ENCODE measurements around the gene TTC33. TPM values are rescaled to one million over a fixed set of nuclear protein-coding genes. Genes with fewer than 3 reads are reported as not detected.

TTC33 gene
- total and polyA plus RNA-seq, 2 of the 13 experiments (the other 11 are each of a cell fraction or from before 2014, with no cell fraction given) = 4.5 to 20.0 TPM

DNA sequence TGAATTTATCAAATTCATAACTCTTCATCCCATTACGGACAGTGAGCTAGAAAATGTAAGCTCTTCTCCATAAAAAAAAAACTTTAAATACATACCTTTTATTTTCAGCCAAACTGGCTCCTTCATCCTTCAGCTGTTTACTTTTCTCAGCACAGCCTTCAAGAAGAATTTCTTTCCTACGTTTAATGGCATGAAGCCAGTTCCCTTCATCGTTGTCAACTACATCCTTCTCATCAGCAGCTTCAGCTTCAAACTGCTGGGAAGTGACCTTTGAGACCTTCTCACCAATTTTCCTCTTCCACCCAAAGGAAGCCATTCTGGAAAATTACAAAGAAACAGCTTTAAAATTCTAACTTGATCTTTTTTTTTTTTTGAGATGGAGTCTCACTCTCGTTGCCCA, 9.1 kb downstream of the TTC33 start (continued):
- TF ChIP-seq, protein P1, sequence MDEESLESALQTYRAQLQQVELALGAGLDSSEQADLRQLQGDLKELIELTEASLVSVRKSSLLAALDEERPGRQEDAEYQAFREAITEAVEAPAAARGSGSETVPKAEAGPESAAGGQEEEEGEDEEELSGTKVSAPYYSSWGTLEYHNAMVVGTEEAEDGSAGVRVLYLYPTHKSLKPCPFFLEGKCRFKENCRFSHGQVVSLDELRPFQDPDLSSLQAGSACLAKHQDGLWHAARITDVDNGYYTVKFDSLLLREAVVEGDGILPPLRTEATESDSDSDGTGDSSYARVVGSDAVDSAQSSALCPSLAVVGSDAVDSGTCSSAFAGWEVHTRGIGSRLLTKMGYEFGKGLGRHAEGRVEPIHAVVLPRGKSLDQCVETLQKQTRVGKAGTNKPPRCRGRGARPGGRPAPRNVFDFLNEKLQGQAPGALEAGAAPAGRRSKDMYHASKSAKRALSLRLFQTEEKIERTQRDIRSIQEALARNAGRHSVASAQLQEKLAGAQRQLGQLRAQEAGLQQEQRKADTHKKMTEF (CRISPR knock-in tag; IDR thresholded peaks at IDR 0.05) = no peak

DNA sequence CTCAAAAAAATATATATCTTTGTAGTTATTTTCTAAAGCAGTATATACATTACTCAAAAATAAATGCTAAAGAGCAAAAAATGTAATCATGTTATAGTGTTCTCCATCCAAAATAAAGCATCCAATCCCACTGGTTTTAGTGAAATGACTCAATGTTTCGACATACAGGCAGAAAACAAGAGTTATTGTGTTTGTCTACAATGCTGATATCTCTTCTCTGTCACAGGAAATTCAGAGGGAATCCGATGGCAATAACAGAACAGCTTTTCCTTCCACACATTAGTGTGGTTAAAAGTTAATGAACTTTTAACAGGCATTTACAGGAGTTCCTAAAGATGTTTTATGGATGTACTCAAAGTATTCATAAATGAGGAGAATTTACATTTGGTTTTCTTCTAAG, 12.0 kb downstream of the TTC33 start:
- no peaks in the 10 kb centered on the region for H3K27me3 ChIP-seq (ENCODE audit: control insufficient read depth in 1 of 2, insufficient read depth in 2 of 2, low read length in 2 of 2)
- CTCF ChIA-PET (ENCODE audit: low intra/inter-chr PET ratio, low total read pairs) = no interaction called here
- H3K4me2 ChIP-seq (ENCODE audit: low read depth, low read length) = no peak overlapping the region
- H2AFZ ChIP-seq (ENCODE audit: low read length) = no peak overlapping the region
- BruUV-seq (replicated peaks) = no TSS peak
- intact Hi-C loops (cut with micrococcal nuclease; ENCODE audit: unreplicated experiment) (no loop called here), in situ Hi-C loops (cut with HindIII; ENCODE audit: extremely low pct_ligation_motif_present, low pct_unique_long_range_greater_than_20kb) (no loop called here)
- H3K9ac ChIP-seq (ENCODE audit: insufficient read depth, low read depth, low read length) = no peak overlapping the region
- TF ChIP-seq HNRNPK (IDR thresholded peaks at IDR 0.05; ENCODE audit: low read depth, low read length, poor library complexity, severe bottlenecking) = no peak
- TF ChIP-seq ZNF713 (CRISPR knock-in tag; IDR thresholded peaks at IDR 0.05) = no peak
- no peak for TF ChIP-seq MTA3 (CRISPR knock-in tag; IDR thresholded peaks at IDR 0.05)
- TF ChIP-seq ZNF530 (CRISPR knock-in tag; IDR thresholded peaks at IDR 0.05; ENCODE audit: low read depth) = no peak
- TF ChIP-seq, protein P2, sequence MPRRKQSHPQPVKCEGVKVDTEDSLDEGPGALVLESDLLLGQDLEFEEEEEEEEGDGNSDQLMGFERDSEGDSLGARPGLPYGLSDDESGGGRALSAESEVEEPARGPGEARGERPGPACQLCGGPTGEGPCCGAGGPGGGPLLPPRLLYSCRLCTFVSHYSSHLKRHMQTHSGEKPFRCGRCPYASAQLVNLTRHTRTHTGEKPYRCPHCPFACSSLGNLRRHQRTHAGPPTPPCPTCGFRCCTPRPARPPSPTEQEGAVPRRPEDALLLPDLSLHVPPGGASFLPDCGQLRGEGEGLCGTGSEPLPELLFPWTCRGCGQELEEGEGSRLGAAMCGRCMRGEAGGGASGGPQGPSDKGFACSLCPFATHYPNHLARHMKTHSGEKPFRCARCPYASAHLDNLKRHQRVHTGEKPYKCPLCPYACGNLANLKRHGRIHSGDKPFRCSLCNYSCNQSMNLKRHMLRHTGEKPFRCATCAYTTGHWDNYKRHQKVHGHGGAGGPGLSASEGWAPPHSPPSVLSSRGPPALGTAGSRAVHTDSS (CRISPR knock-in tag; conservative IDR thresholded peaks at IDR 0.05) = no peak
- no peak for TF ChIP-seq ZNF878 (CRISPR knock-in tag; IDR thresholded peaks at IDR 0.05)
- H3K36me3 ChIP-seq (replicated peaks in 1 of 2; ENCODE audit: control insufficient read depth in 1 of 2, insufficient read depth in 2 of 2, low read length in 2 of 2) = peaks cover 4 to 20% of the 10 kb centered on the region in 2 experiments
- no peak for ATAC-seq
- H3K4me1 ChIP-seq (ENCODE audit: insufficient read depth, low read length) = 0 out of 2 replicates have a peak, but pooled peaks cover 8% of the 10 kb centered on the region
- DNase-seq (ENCODE audit: low spot score) = no peak
- 97% methylated on average over 2 of the region's 2 CpGs for WGBS (ENCODE audit: low lambda C conversion rate)
- H3K27ac ChIP-seq (ENCODE audit: extremely low read length, insufficient read depth, low read length) = no peak overlapping the region
- no peak for FAIRE-seq
- no peaks in the 10 kb centered on the region for H4K20me1 ChIP-seq (ENCODE audit: insufficient read depth, low read length)
- no peak overlapping the region for H3K4me3 ChIP-seq (replicated peaks in 1 of 3; ENCODE audit: insufficient read depth in 1 of 3, low read depth in 2 of 3, low read length in 3 of 3)
- POLR2A ChIA-PET = no interaction called here
- H3K79me2 ChIP-seq (ENCODE audit: insufficient read depth, low read length) = peaks cover 7% of the 10 kb centered on the region
- no peaks in the 10 kb centered on the region for H3K9me3 ChIP-seq (ENCODE audit: low read length)
